K562 (cell line): ENCODE data around the gene AMMECR1. TPM values are rescaled to one million over a fixed set of nuclear protein-coding genes. Genes with fewer than 3 reads are reported as not detected.
A peak's percentile ranks its signal among the peaks of the same experiment; 100 is the strongest.
"Not testable (repeated sequence)": the region's sequence is repeated elsewhere in the genome, so short reads cannot be mapped to it uniquely, and the experiment has no call there.

Source experiments
- ATAC-seq: fragments of 200-7000 bp; cut with Tn5 transposase; 3 replicates; pipeline ENCODE4 v1.9.1; 2020; ENCODE audit warnings: moderate library complexity
- BruUV-seq: library from RNA; stranded (reverse); fragments of 400-500 nt; replicated peaks from 2 replicates; lab custom pipeline; 2021; lab: Mats Ljungman, UMichigan
- CTCF ChIA-PET: fragments of 300-600 bp; formaldehyde crosslinking; extraction: SDS; loops from one replicate; lab custom pipeline; 2021; ENCODE audit warnings: low intra/inter-chr PET ratio; lab: Yijun Ruan, JAX
- POLR2A ChIA-PET: fragments of 300-600, 350-650 bp; sonication (Branson Sonifier 250); formaldehyde crosslinking; extraction: SDS; loops from one replicate; lab custom pipeline; 2021; ENCODE audit warnings: antibody characterized with exemption, inconsistent platforms; lab: Yijun Ruan, JAX
- DNase-seq, 4 experiments: peaks; one replicate each; pipeline versions ENCODE4 v3.0.0 to v3.0.0-alpha.2; 2011 to 2018; ENCODE audit warnings: low spot score in 3 of 4, mixed read lengths in 3 of 4; ENCODE audit errors: extremely low read depth in 1 of 4
- FAIRE-seq: peaks from 2 replicates; lab custom pipeline; 2011; peaks lifted over from hg19 to GRCh38; lab: Jason Lieb, UNC
- H2AFZ ChIP-seq: 2 replicates; pipeline ENCODE4 v1.6.0; 2011; ENCODE audit warnings: low read depth, low read length, control low read depth, inconsistent platforms
- H3K27ac ChIP-seq: fragments of 200-600 bp; 3 replicates; pipeline ENCODE4 v1.8.0; 2011; ENCODE audit warnings: low read depth, mild to moderate bottlenecking, control low read depth, inconsistent platforms, low read length, moderate library complexity, mixed read lengths; ENCODE audit errors: extremely low read depth
- H3K27me3 ChIP-seq, 2 experiments: fragments of 300-600 bp in 1 of 2; 2 replicates in 1 of 2; 3 replicates in 1 of 2; pipeline versions ENCODE4 v1.6.0 to v1.8.0; 2011; ENCODE audit warnings: inconsistent platforms in 2 of 2, low read length in 2 of 2, mild to moderate bottlenecking in 1 of 2, mixed read lengths in 1 of 2, moderate library complexity in 1 of 2; ENCODE audit not compliant: control insufficient read depth in 2 of 2, insufficient read depth in 2 of 2
- H3K36me3 ChIP-seq: fragments of 300-600 bp; 3 replicates; pipeline ENCODE4 v1.8.0; 2011; ENCODE audit warnings: mild to moderate bottlenecking, low read length, inconsistent platforms; ENCODE audit not compliant: control insufficient read depth, insufficient read depth
- H3K4me1 ChIP-seq, 2 experiments: fragments of 200-600 bp in 1 of 2; replicated peaks in 1 of 2; 2 replicates in 1 of 2; 3 replicates in 1 of 2; pipeline versions ENCODE4 v1.5.1 to v1.8.0; 2011; ENCODE audit warnings: inconsistent platforms in 2 of 2, low read length in 2 of 2, mild to moderate bottlenecking in 1 of 2, mixed read lengths in 1 of 2, moderate library complexity in 1 of 2; ENCODE audit not compliant: control insufficient read depth in 2 of 2, insufficient read depth in 2 of 2
- H3K4me2 ChIP-seq: 2 replicates; pipeline ENCODE4 v1.6.1; 2011; ENCODE audit warnings: low read length, control low read depth, inconsistent platforms, mixed read lengths; ENCODE audit not compliant: insufficient read depth
- H3K4me3 ChIP-seq: fragments of 200-600 bp; sonication (generic), shearing (Covaris generic); 2 replicates; pipeline ENCODE4 v1.5.1; 2016; ENCODE audit warnings: control low read depth, inconsistent platforms
- H3K79me2 ChIP-seq: fragments of 200-600 bp; 3 replicates; pipeline ENCODE4 v1.8.0; 2011; ENCODE audit warnings: low read length, inconsistent platforms; ENCODE audit not compliant: control insufficient read depth, insufficient read depth
- H3K9ac ChIP-seq, 2 experiments: 2 replicates each; pipeline versions ENCODE4 v1.6.0 to v1.6.1; 2011; ENCODE audit warnings: low read depth in 2 of 2, low read length in 2 of 2, control low read depth in 1 of 2, inconsistent platforms in 1 of 2, mild to moderate bottlenecking in 1 of 2, mixed read lengths in 1 of 2; ENCODE audit not compliant: insufficient read depth in 1 of 2
- H3K9me1 ChIP-seq: one replicate; pipeline ENCODE4 v1.6.0; 2011; ENCODE audit warnings: inconsistent platforms, mild to moderate bottlenecking, low read length, moderate library complexity; ENCODE audit not compliant: control insufficient read depth, insufficient read depth
- H3K9me3 ChIP-seq: replicated peaks from 2 replicates; pipeline ENCODE4 v1.5.1; 2011; ENCODE audit warnings: low read depth, low read length, inconsistent platforms; ENCODE audit not compliant: control insufficient read depth, insufficient read depth
- H4K20me1 ChIP-seq: replicated peaks from 2 replicates; pipeline ENCODE4 v1.6.1; 2011; ENCODE audit warnings: low read length, inconsistent platforms, mixed read lengths; ENCODE audit not compliant: control insufficient read depth, insufficient read depth
- BCOR ChIP-seq: fragments of 450-650 bp; IDR thresholded peaks from 2 replicates; pipeline ENCODE4 v1.6.1; 2016
- CEBPB ChIP-seq: fragments of 450-650 bp; IDR thresholded peaks from 2 replicates; pipeline ENCODE4 v1.6.1; 2016; ENCODE audit warnings: missing genetic modification characterization, missing compliant biosample characterization
- CEBPG ChIP-seq, 3 experiments: fragments of 200-800 bp in 1 of 3; sonication (Bioruptor generic) in 1 of 3; sonication (generic) in 1 of 3; formaldehyde crosslinking in 1 of 3; IDR thresholded peaks in 2 of 3; conservative IDR thresholded peaks in 1 of 3; 2 replicates each; pipeline versions ENCODE4 v1.6.1 to v1.8.0; 2016 to 2022; ENCODE audit warnings: missing compliant biosample characterization in 2 of 3, missing genetic modification characterization in 2 of 3, mild to moderate bottlenecking in 1 of 3, missing genetic modification reagents in 1 of 3
- FOXK2 ChIP-seq, 2 experiments: fragments of 450-650 bp; IDR thresholded peaks in 1 of 2; conservative IDR thresholded peaks in 1 of 2; 2 replicates each; pipeline ENCODE4 v1.6.1; 2016; ENCODE audit warnings: low read depth in 2 of 2, mild to moderate bottlenecking in 1 of 2
- KDM1A ChIP-seq, 2 experiments: fragments of 450-650 bp; IDR thresholded peaks; 2 replicates each; pipeline ENCODE4 v1.6.1; 2016; ENCODE audit warnings: mild to moderate bottlenecking in 2 of 2
- ZKSCAN1 ChIP-seq: fragments of 150-350 bp; IDR thresholded peaks from 2 replicates; pipeline ENCODE4 v1.6.1; 2016; ENCODE audit warnings: low read depth, low read length
- ZNF146 ChIP-seq: IDR thresholded peaks from one replicate; pipeline ENCODE4 v1.6.1; 2018; ENCODE audit warnings: missing compliant biosample characterization; ENCODE audit not compliant: unreplicated experiment
- WGBS: fragments of 100-300 bp; shearing (Covaris generic); methylation state at CpG from one replicate; pipeline ENCODE4 v1.1.6; 2016; ENCODE audit warnings: low coverage, mixed read lengths; ENCODE audit not compliant: insufficient coverage; ENCODE audit errors: missing lambda C conversion rate; 5-methylcytosine and 5-hydroxymethylcytosine counted together
- in situ Hi-C: fragments of 300-500 bp; cut with MboI; formaldehyde crosslinking; loops from 4 replicates; pipeline ENCODE4 v1.15.0; 2018; ENCODE audit warnings: inconsistent platforms, mixed read lengths
- intact Hi-C: fragments of 100-400 bp; cut with micrococcal nuclease; formaldehyde crosslinking; loops from 2 replicates; pipeline ENCODE4 v1.14.2; 2022
- polyA plus RNA-seq, 8 experiments: library from polyadenylated mRNA; depleted of rRNA in 4 of 8; stranded (reverse) in 5 of 8; unstranded in 3 of 8; fragments of >200 nt; fragmentation: Nextera tagmentation in 2 of 8; fragmentation: Illumina TruSeq in 1 of 8; extraction: Ambion mirVana in 2 of 8; extraction: Trizol in 1 of 8; gene quantifications; 2 replicates each; pipeline versions ENCODE4 v1.2.1 to v1.2.3, GENCODE V29; 2011 to 2014; ENCODE audit warnings: inconsistent platforms in 1 of 8, missing spikeins in 1 of 8
- total RNA-seq, 7 experiments: library from RNA; depleted of rRNA in 6 of 7; stranded (reverse); fragments of >200 nt in 6 of 7; fragmentation: Illumina TruSeq in 2 of 7; extraction: Trizol in 2 of 7; gene quantifications; 2 replicates each; pipeline versions ENCODE4 v1.2.1 to v1.2.3, GENCODE V29; 2011 to 2021; ENCODE audit warnings: low replicate concordance in 1 of 7

Gene AMMECR1
- total and polyA plus RNA-seq, 9 of the 15 experiments (the other 6 are each of a cell fraction or from before 2014, with no cell fraction given) = 13.9 to 36.7 (median 23.6) TPM

- TF ChIP-seq ZNF146 (CRISPR knock-in tag) (peak; percentile 38), KDM1A (IDR thresholded peaks at IDR 0.05) (0 out of 4 replicates have a peak, but pooled peaks of 1 of the 2 experiments have one; percentile 22), BCOR (peak; percentile 62)
- BruUV-seq, H2AFZ ChIP-seq, ATAC-seq, H4K20me1 ChIP-seq, H3K27me3 ChIP-seq, H3K4me3 ChIP-seq, H3K79me2 ChIP-seq, H3K9me1 ChIP-seq, H3K36me3 ChIP-seq, H3K9me3 ChIP-seq, DNase-seq, intact Hi-C loops, H3K4me2 ChIP-seq, H3K9ac ChIP-seq, H3K27ac ChIP-seq, POLR2A ChIA-PET, CTCF ChIA-PET, FAIRE-seq: not testable (repeated sequence)
- 0% methylated on average over 1 of the region's 1 CpG for WGBS
- in situ Hi-C loops = loop anchor here (10.0 kb wide), 1 partner anchor 76 kb away; no protein-coding TSS in a partner anchor
- H3K4me1 ChIP-seq = peaks cover 0 to 16% of the 10 kb centered on the region in 2 experiments; a peak in 2 of 5 replicates
These were observed 10.7 kb upstream of the AMMECR1 start for GRCh38 chrX:110328613-110329012.

GRCh38 chrX:110327336-110327735, 9.5 kb upstream of the AMMECR1 start:
- in situ Hi-C loops (loop anchor here (10.0 kb wide), 1 partner anchor 77 kb away; no protein-coding TSS in a partner anchor), intact Hi-C loops (no loop called here)
- Histone ChIP-seq H3K79me2 (no peaks in the 10 kb centered on the region), H4K20me1 (no peaks in the 10 kb centered on the region), H3K27me3 (no peaks in the 10 kb centered on the region), H2AFZ (peak overlapping the region; percentile 53; the same call in 1 of the 2 replicates), H3K27ac (no peak overlapping the region), H3K36me3 (no peaks in the 10 kb centered on the region), H3K9me3 (no peaks in the 10 kb centered on the region), H3K4me3 (no peak overlapping the region), H3K4me1 (peaks cover 0 to 20% of the 10 kb centered on the region in 2 experiments; a peak in 2 of 5 replicates), H3K4me2 (no peak overlapping the region), H3K9me1 (no peaks in the 10 kb centered on the region), H3K9ac (no peak overlapping the region)
- whole genome bisulfite sequencing = 100% methylated on average over 1 of the region's 1 CpG
- DNase-seq (no peak), FAIRE-seq (no peak), ATAC-seq (peak; percentile 54)
- no peak for TF ChIP-seq FOXK2 (conservative IDR thresholded peaks at IDR 0.05 in 1 of 2, IDR thresholded peaks at IDR 0.05 in 1 of 2; ENCODE audit: low read depth in 2 of 2)
- peak; percentile 69; the same call in 1 of the 2 replicates for TF ChIP-seq CEBPG (CRISPR knock-in tag; IDR thresholded peaks at IDR 0.05)
- peak in 1 of 2 experiments; percentile 45; a peak in 1 of 4 replicates for TF ChIP-seq CEBPG (tag; conservative IDR thresholded peaks at IDR 0.05 in 1 of 2, IDR thresholded peaks at IDR 0.05 in 1 of 2)
- TF ChIP-seq CEBPB (tag) = peak; percentile 90
- no peak for TF ChIP-seq ZKSCAN1
- ChIA-PET CTCF (no interaction called here), POLR2A (no interaction called here)
- no TSS peak for BruUV-seq
